A549 (cell line): ENCODE data around the gene SORL1-AS1.

Experiments used
- ATAC-seq, 2 experiments: fragments of 200-7000 bp in 1 of 2; fragments of >200 bp in 1 of 2; cut with Nextera tagmentation in 1 of 2; cut with Tn5 transposase in 1 of 2; 3 replicates each; pipeline versions ENCODE4 v1.8.0 to v1.9.1; 2018 to 2020; ENCODE audit warnings: mild to moderate bottlenecking in 1 of 2, moderate library complexity in 1 of 2
- CTCF ChIA-PET: fragments of 300-600 bp; sonication (Branson Sonifier 250); formaldehyde crosslinking; extraction: SDS; loops from one replicate; lab custom pipeline; 2021; ENCODE audit warnings: antibody characterized with exemption, inconsistent platforms; lab: Yijun Ruan, JAX
- POLR2A ChIA-PET: fragments of 350-600 bp; formaldehyde crosslinking; extraction: SDS; loops from one replicate; lab custom pipeline; 2021; ENCODE audit warnings: antibody characterized with exemption, inconsistent platforms; lab: Yijun Ruan, JAX
- DNase-seq, 2 experiments: peaks; one replicate each; pipeline versions ENCODE4 v3.0.0 to v3.0.0-alpha.2; 2011 to 2016; ENCODE audit warnings: low read depth in 1 of 2, low spot score in 1 of 2
- FAIRE-seq: peaks from 2 replicates; lab custom pipeline; 2011; peaks lifted over from hg19 to GRCh38; lab: Jason Lieb, UNC
- H3K27ac ChIP-seq, 2 experiments: fragments of >200 bp; sonication (Bioruptor Twin); formaldehyde crosslinking; 3 replicates each; pipeline ENCODE4 v1.5.1; 2016 to 2017
- H3K4me1 ChIP-seq: fragments of >200 bp; sonication (Bioruptor Twin); formaldehyde crosslinking; 3 replicates; pipeline ENCODE4 v1.6.1; 2016
- H3K4me2 ChIP-seq: fragments of >200 bp; sonication (Bioruptor Twin); formaldehyde crosslinking; 3 replicates; pipeline ENCODE4 v1.6.1; 2016
- H3K4me3 ChIP-seq: fragments of >200 bp; sonication (Bioruptor Twin); formaldehyde crosslinking; 3 replicates; pipeline ENCODE4 v1.5.1; 2016
- H3K9me3 ChIP-seq: fragments of >200 bp; sonication (Bioruptor Twin); formaldehyde crosslinking; 3 replicates; pipeline ENCODE4 v1.6.1; 2016
- BHLHE40 ChIP-seq: IDR thresholded peaks from 2 replicates; pipeline ENCODE4 v1.6.1; 2012; ENCODE audit warnings: low read depth, low read length, inconsistent platforms
- CBX2 ChIP-seq: fragments of 200-600 bp; sonication (generic); IDR thresholded peaks from 2 replicates; pipeline ENCODE4 v1.6.1; 2016; ENCODE audit warnings: low read depth, mild to moderate bottlenecking, borderline replicate concordance
- ESRRA ChIP-seq: fragments of 150-350 bp; IDR thresholded peaks from 2 replicates; pipeline ENCODE4 v1.6.1; 2014; ENCODE audit warnings: mild to moderate bottlenecking, low read length, borderline replicate concordance
- JUNB ChIP-seq: fragments of >200 bp; sonication (Bioruptor Twin); formaldehyde crosslinking; IDR thresholded peaks from 2 replicates; pipeline ENCODE4 v1.6.1; 2016
- MYC ChIP-seq: IDR thresholded peaks from 2 replicates; pipeline ENCODE4 v1.6.1; 2012; ENCODE audit warnings: mild to moderate bottlenecking, inconsistent platforms, low read length, improper control_type of control experiment, borderline replicate concordance
- NR3C1 ChIP-seq: fragments of >200 bp; sonication (Bioruptor Twin); formaldehyde crosslinking; IDR thresholded peaks from 3 replicates; pipeline ENCODE4 v1.6.1; 2017
- POLR2A ChIP-seq: IDR thresholded peaks from 2 replicates; pipeline ENCODE4 v1.6.1; 2012; ENCODE audit warnings: mild to moderate bottlenecking, low read length
- RARB ChIP-seq: fragments of 250-450 bp; sonication (Bioruptor Pico); IDR thresholded peaks from 2 replicates; pipeline ENCODE4 v1.8.0; 2021; ENCODE audit warnings: mild to moderate bottlenecking, moderate library complexity
- RFX5 ChIP-seq: fragments of 450-650 bp; IDR thresholded peaks from 2 replicates; pipeline ENCODE4 v1.7.1; 2014; ENCODE audit warnings: antibody characterized with exemption, mild to moderate bottlenecking, moderate library complexity
- RNF2 ChIP-seq: fragments of 200-600 bp; sonication (generic); IDR thresholded peaks from 2 replicates; pipeline ENCODE4 v1.6.1; 2016; ENCODE audit warnings: low read depth, mild to moderate bottlenecking, antibody characterized with exemption, moderate library complexity, borderline replicate concordance
- SREBF2 ChIP-seq: fragments of 450-650 bp; IDR thresholded peaks from 2 replicates; pipeline ENCODE4 v1.6.1; 2014; ENCODE audit warnings: mild to moderate bottlenecking, moderate library complexity
- ZC3H11A ChIP-seq: fragments of 450-650 bp; IDR thresholded peaks from 2 replicates; pipeline ENCODE4 v1.6.1; 2014; ENCODE audit warnings: antibody characterized with exemption, mild to moderate bottlenecking
- ZFP36 ChIP-seq: fragments of 450-650 bp; IDR thresholded peaks from 2 replicates; pipeline ENCODE4 v1.6.1; 2014; ENCODE audit warnings: borderline replicate concordance; ENCODE audit not compliant: partially characterized antibody
- WGBS: methylation state at CpG from one replicate; pipeline ENCODE4 v1.1.6; 2017; ENCODE audit errors: missing lambda C conversion rate; 5-methylcytosine and 5-hydroxymethylcytosine counted together
- TF ChIP-seq, protein P1 (sequence below): fragments of 150-350 bp; IDR thresholded peaks from 2 replicates; pipeline ENCODE4 v1.6.1; 2014; ENCODE audit warnings: low read depth, mild to moderate bottlenecking, low read length
- TF ChIP-seq, protein P2 (sequence below): fragments of >200 bp; sonication (Bioruptor Twin); formaldehyde crosslinking; IDR thresholded peaks from 3 replicates; pipeline ENCODE4 v1.5.1; 2016
- TF ChIP-seq, protein P3 (sequence below): IDR thresholded peaks from 2 replicates; pipeline ENCODE4 v1.6.1; 2012; ENCODE audit warnings: low read depth, borderline replicate concordance
- TF ChIP-seq, protein P4 (sequence below): IDR thresholded peaks from 2 replicates; pipeline ENCODE4 v1.6.1; 2012
- TF ChIP-seq, protein P5 (sequence below): fragments of 250-450 bp; sonication (Bioruptor Pico); IDR thresholded peaks from 2 replicates; pipeline ENCODE4 v1.5.0; 2020; ENCODE audit warnings: low read depth, mild to moderate bottlenecking, moderate library complexity
- TF ChIP-seq, protein P6 (sequence below): fragments of 250-450 bp; sonication (Bioruptor Pico); IDR thresholded peaks from 2 replicates; pipeline ENCODE4 v1.5.0; 2021; ENCODE audit warnings: mild to moderate bottlenecking, moderate library complexity, borderline replicate concordance

SORL1-AS1 gene

DNA sequence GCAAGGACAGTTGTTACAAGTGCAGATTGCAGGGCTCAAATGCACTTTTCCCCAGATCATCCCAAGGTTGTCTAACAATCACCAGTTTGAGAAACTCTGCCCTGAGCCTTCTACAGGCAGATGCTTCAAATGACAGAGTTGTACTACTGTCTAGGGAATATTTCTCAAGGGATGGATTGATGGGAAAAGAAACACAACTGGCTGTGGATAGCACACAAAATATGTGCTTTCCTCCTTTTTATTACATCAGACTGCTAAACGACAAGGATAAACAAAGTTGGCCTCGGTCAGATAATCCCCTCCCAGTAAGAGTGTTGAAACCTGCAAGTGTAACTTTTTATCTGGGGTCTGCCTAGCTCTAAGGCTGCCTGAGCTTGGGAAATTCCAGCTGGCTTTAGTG, 46.6 kb upstream of the SORL1-AS1 start:
- CTCF ChIA-PET = no interaction called here

DNA sequence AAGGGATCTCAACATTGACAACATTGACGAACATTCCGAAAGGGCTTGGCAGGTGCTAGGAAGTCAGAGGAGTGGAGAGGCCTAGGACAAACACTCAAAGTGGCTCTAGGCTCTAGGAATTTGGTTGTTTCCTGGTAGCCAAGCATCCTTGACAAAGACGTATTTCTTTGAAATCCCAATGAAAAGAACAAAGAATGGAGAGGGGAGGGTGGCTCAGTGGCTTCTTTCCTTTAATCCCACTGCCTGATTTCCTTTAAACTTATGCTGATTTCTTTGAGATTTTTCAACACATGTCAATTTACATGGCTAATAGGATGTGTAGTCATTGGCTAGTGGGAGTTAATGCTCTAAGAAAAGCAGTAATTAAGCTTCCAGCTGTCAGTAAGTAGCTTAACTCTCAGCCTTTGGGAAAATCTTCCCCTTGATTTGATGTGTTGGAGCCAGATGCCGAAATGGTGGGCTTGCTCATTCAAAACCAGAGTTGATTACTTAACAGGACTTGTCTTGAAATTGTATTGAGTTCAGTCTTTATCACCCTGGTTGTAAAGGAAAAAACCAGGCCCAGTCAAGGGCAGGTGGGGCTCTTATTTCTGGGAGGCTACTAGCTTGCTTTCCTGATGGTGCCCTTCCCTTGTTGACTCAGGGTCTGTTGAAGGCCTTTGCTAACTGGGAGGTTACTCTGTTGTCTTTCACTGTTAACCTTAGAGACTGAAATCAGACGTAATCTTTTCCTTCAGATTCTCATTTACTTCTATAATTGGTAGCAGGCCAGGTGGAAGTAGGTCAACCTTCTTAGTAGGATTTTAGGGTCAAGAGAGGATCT, 44.6 kb upstream of the SORL1-AS1 start:
- no peaks in the 10 kb centered on the region for H3K9me3 ChIP-seq
- no peak overlapping the region for H3K27ac ChIP-seq
- ChIA-PET POLR2A (no interaction called here), CTCF (no interaction called here)
- no peak for TF ChIP-seq RARB (CRISPR knock-in tag)
- TF ChIP-seq, protein P1, sequence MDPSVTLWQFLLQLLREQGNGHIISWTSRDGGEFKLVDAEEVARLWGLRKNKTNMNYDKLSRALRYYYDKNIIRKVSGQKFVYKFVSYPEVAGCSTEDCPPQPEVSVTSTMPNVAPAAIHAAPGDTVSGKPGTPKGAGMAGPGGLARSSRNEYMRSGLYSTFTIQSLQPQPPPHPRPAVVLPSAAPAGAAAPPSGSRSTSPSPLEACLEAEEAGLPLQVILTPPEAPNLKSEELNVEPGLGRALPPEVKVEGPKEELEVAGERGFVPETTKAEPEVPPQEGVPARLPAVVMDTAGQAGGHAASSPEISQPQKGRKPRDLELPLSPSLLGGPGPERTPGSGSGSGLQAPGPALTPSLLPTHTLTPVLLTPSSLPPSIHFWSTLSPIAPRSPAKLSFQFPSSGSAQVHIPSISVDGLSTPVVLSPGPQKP = no peak
- no peak for TF ChIP-seq SREBF2
- no peak for TF ChIP-seq JUNB
- TF ChIP-seq, protein P2, sequence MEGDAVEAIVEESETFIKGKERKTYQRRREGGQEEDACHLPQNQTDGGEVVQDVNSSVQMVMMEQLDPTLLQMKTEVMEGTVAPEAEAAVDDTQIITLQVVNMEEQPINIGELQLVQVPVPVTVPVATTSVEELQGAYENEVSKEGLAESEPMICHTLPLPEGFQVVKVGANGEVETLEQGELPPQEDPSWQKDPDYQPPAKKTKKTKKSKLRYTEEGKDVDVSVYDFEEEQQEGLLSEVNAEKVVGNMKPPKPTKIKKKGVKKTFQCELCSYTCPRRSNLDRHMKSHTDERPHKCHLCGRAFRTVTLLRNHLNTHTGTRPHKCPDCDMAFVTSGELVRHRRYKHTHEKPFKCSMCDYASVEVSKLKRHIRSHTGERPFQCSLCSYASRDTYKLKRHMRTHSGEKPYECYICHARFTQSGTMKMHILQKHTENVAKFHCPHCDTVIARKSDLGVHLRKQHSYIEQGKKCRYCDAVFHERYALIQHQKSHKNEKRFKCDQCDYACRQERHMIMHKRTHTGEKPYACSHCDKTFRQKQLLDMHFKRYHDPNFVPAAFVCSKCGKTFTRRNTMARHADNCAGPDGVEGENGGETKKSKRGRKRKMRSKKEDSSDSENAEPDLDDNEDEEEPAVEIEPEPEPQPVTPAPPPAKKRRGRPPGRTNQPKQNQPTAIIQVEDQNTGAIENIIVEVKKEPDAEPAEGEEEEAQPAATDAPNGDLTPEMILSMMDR = no peak
- TF ChIP-seq POLR2A = no peak
- no peak for TF ChIP-seq NR3C1
- TF ChIP-seq MYC = no peak
- TF ChIP-seq RFX5 = no peak
- TF ChIP-seq ESRRA = no peak
- no peak for TF ChIP-seq ZFP36
- TF ChIP-seq CBX2 = no peak
- TF ChIP-seq, protein P3, sequence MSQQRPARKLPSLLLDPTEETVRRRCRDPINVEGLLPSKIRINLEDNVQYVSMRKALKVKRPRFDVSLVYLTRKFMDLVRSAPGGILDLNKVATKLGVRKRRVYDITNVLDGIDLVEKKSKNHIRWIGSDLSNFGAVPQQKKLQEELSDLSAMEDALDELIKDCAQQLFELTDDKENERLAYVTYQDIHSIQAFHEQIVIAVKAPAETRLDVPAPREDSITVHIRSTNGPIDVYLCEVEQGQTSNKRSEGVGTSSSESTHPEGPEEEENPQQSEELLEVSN = no peak
- ATAC-seq = no peak
- no peak for DNase-seq
- FAIRE-seq = no peak
- H3K4me3 ChIP-seq = no peak overlapping the region
- no peaks in the 10 kb centered on the region for H3K4me1 ChIP-seq
- 77% methylated on average over 5 of the region's 5 CpGs for WGBS
- H3K4me2 ChIP-seq = no peak overlapping the region

More for the DNA sequence above, 46.6 kb upstream of the SORL1-AS1 start:
- Histone ChIP-seq H3K4me1 (no peaks in the 10 kb centered on the region), H3K4me3 (no peak overlapping the region), H3K9me3 (no peaks in the 10 kb centered on the region), H3K4me2 (no peak overlapping the region), H3K27ac (no peak overlapping the region)
- WGBS = 53% methylated on average over 2 of the region's 2 CpGs
- POLR2A ChIA-PET = no interaction called here
- no peak for TF ChIP-seq BHLHE40
- no peak for TF ChIP-seq RNF2
- TF ChIP-seq ZFP36 = no peak
- TF ChIP-seq, protein P4, sequence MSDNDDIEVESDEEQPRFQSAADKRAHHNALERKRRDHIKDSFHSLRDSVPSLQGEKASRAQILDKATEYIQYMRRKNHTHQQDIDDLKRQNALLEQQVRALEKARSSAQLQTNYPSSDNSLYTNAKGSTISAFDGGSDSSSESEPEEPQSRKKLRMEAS = no peak
- TF ChIP-seq ZC3H11A = no peak
- TF ChIP-seq, protein P5, sequence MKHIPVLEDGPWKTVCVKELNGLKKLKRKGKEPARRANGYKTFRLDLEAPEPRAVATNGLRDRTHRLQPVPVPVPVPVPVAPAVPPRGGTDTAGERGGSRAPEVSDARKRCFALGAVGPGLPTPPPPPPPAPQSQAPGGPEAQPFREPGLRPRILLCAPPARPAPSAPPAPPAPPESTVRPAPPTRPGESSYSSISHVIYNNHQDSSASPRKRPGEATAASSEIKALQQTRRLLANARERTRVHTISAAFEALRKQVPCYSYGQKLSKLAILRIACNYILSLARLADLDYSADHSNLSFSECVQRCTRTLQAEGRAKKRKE (CRISPR knock-in tag) = no peak
- TF ChIP-seq CBX2 = no peak
- TF ChIP-seq, protein P6, sequence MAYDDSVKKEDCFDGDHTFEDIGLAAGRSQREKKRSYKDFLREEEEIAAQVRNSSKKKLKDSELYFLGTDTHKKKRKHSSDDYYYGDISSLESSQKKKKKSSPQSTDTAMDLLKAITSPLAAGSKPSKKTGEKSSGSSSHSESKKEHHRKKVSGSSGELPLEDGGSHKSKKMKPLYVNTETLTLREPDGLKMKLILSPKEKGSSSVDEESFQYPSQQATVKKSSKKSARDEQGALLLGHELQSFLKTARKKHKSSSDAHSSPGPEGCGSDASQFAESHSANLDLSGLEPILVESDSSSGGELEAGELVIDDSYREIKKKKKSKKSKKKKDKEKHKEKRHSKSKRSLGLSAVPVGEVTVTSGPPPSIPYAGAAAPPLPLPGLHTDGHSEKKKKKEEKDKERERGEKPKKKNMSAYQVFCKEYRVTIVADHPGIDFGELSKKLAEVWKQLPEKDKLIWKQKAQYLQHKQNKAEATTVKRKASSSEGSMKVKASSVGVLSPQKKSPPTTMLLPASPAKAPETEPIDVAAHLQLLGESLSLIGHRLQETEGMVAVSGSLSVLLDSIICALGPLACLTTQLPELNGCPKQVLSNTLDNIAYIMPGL = no peak
- no peak for FAIRE-seq
- no peak for ATAC-seq
- no peak for DNase-seq
